ENCODE results near the gene HAUS8. TPM values are rescaled to one million over a fixed set of nuclear protein-coding genes. Genes with fewer than 3 reads are reported as not detected.

HAUS8 gene
- total RNA-seq, result 1.00 and 1.7 TPM in 2 replicates

DNA sequence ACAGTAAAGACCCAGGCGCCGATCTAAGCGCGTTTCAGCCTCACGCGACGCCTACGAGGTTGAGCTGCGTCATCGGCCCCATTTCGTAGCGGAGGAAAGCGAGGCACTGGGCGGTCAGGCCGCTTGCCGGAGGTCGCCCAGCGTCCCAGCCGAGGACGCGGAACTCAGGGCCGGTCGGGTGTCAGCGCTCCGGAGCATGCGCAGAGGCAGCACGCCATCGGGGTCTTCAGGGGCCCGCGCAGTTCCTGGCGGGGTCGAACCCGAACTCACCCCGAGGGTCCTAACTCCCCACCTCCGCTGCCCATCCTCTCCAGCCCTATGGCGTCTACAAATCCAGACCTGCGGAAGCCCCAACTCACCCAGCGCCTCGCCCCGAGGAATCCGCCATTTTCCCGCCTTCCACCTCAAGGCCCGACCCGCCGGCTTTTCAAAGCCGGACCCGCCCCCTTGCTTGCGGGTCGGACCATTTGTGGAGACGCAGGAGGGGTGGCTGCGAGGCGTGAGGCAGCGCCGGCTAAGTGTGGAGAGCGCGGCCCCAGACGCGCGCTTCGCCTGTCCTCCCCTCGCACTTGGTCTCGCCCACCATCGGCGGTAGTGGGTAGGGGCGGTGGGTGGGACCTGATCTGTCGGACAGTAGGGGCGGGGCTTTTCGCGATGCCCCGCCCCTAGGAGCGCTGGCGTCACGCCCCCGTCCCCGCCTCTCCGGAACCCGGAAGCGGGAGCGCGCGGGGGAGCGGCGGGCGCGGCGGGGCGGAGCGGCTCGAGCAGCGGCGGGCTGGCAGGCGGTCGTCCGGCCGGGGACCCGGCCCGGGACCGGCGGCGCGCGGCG, at the start of gene HAUS8, which contains the start of gene MYO9B:
TSS of gene HAUS8 (minus strand) at position 418 of the 829 bp plus-strand sequence. CDS start at position 388, 30 bp downstream.
TSS of gene MYO9B (plus strand) at position 743 of the 829 bp plus-strand sequence. CDS start 25,941 bp downstream, outside the sequence.

DNA sequence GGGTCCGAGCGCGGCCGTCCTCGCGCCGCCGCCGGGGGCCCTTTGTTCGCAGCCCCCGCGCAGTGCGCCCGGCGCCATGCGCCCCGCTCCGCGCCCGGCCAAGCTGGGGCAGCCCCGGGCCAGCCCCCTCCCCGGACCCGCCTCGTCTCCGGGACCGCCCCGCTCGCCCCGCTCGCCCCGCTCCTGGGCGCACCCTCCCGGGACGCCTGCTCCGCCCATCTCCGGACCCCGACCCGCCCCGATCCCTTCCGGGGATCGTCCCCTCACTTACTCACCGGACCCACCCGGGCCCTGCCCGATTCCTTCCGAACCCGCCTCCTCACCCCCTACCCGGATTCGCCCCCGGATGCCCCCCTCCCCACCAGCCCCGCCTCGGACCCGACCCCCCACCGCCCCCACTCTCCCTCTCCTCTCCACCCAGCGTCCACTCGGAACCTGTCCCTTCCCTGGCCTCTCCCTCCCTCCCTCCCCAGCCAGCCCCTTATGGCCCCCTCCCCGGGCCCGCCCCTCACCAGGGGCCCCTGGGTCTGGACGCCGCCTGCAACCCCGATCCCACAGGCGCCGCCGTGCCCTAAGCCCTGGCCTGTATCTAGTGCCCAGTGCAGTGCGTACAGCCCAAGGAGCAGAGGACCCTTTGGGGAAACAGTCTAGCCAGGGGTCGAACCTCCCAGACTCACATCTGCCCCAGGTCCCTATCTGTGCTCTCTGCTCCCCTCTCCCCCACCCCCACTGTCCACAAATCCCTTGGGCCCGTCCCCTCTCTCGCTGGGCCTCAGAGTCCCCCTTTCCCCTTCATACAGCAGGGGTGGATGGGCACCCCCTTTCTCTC, 48.3 kb downstream of the HAUS8 start, which contains the start of gene CPAMD8:
TSS of gene CPAMD8 (minus strand) at position 105 of the 829 bp plus-strand sequence. CDS start 168 bp downstream, outside the sequence.

Other genes starting within 250 kb of the HAUS8 start
- 15.4 and 22.1 TPM in 2 replicates for gene SIN3B, start 246.1 kb downstream of the HAUS8 start, total RNA-seq
- gene F2RL3, start 186.5 kb downstream of the HAUS8 start, total RNA-seq, result under 0.01 and 0.18 TPM in 2 replicates
- gene CPAMD8, start 48.6 kb downstream of the HAUS8 start, total RNA-seq, result 0.28 and 0.43 TPM in 2 replicates
- gene MYO9B, start 325 bp upstream of the HAUS8 start, total RNA-seq, result 36.6 and 45.3 TPM in 2 replicates
- 23.8 and 33.3 TPM in 2 replicates for gene USE1, start 139.9 kb upstream of the HAUS8 start, total RNA-seq
- 1.4 and 2.4 TPM in 2 replicates for gene OCEL1, start 150.8 kb upstream of the HAUS8 start, total RNA-seq
- gene NR2F6, start 170.5 kb upstream of the HAUS8 start, total RNA-seq, result 27.9 and 37.6 TPM in 2 replicates
- not detected in 2 replicates for gene USHBP1, start 189.3 kb upstream of the HAUS8 start, total RNA-seq
- gene BABAM1, start 192.0 kb upstream of the HAUS8 start, total RNA-seq, result 86.8 and 89.7 TPM in 2 replicates
- 0.14 and 0.18 TPM in 2 replicates for gene ANKLE1, start 206.4 kb upstream of the HAUS8 start, total RNA-seq
- 8.7 and 11.6 TPM in 2 replicates for gene ABHD8, start 228.0 kb upstream of the HAUS8 start, total RNA-seq
- gene MRPL34, start 230.4 kb upstream of the HAUS8 start, total RNA-seq, result 13.5 and 33.7 TPM in 2 replicates
- gene DDA1, start 234.1 kb upstream of the HAUS8 start, total RNA-seq, result 17.5 and 24.2 TPM in 2 replicates

All from smooth muscle cell of bladder (primary cell).